SK-N-SH (cell line): ENCODE measurements around the gene ZNF768. TPM values are rescaled to one million over a fixed set of nuclear protein-coding genes. Genes with fewer than 3 reads are reported as not detected.

ENCODE experiments used
- CTCF ChIA-PET: fragments of 300-600, 350-600 bp; formaldehyde crosslinking; extraction: SDS; loops from one replicate; lab custom pipeline; 2021; lab: Yijun Ruan, JAX
- POLR2A ChIA-PET: fragments of 350-600 bp; sonication (Branson Sonifier 250); formaldehyde crosslinking; extraction: SDS; loops from one replicate; lab custom pipeline; 2020; ENCODE audit warnings: antibody characterized with exemption, inconsistent platforms; lab: Yijun Ruan, JAX
- DNase-seq: peaks from one replicate; pipeline ENCODE4 v3.0.0; 2012
- H2AFZ ChIP-seq: fragments of 200-600 bp; sonication (generic); 2 replicates; pipeline ENCODE4 v1.8.1; 2016; ENCODE audit warnings: antibody characterized with exemption, mild to moderate bottlenecking, low read depth
- H3F3A ChIP-seq: fragments of 200-600 bp; sonication (generic); replicated peaks from 2 replicates; pipeline ENCODE3; 2016; ENCODE audit warnings: antibody characterized with exemption, mild to moderate bottlenecking; ENCODE audit not compliant: insufficient read depth
- H3K27ac ChIP-seq, 2 experiments: fragments of 200-500 bp in 1 of 2; fragments of 200-600 bp in 1 of 2; sonication (Bioruptor generic) in 1 of 2; sonication (generic), shearing (Covaris generic) in 1 of 2; 2 replicates each; pipeline versions ENCODE4 v1.5.1 to v1.6.1; 2014 to 2016; ENCODE audit warnings: low read depth in 2 of 2, inconsistent platforms in 1 of 2, low read length in 1 of 2, mild to moderate bottlenecking in 1 of 2, mixed read lengths in 1 of 2
- H3K27me3 ChIP-seq: fragments of 200-600 bp; sonication (generic), shearing (Covaris generic); 2 replicates; pipeline ENCODE4 v1.6.1; 2016; ENCODE audit warnings: mixed run types; ENCODE audit not compliant: insufficient read depth
- H3K36me3 ChIP-seq, 2 experiments: fragments of 200-500 bp in 1 of 2; fragments of 200-600 bp in 1 of 2; sonication (Bioruptor generic) in 1 of 2; sonication (generic) in 1 of 2; replicated peaks in 1 of 2; 2 replicates each; pipeline versions ENCODE3 to v1.5.1; 2014 to 2016; ENCODE audit warnings: low read length in 1 of 2, mild to moderate bottlenecking in 1 of 2; ENCODE audit not compliant: insufficient read depth in 2 of 2, control insufficient read depth in 1 of 2
- H3K4me1 ChIP-seq, 2 experiments: fragments of 200-500 bp in 1 of 2; fragments of 200-600 bp in 1 of 2; sonication (Bioruptor generic) in 1 of 2; sonication (generic), shearing (Covaris generic) in 1 of 2; 2 replicates each; pipeline versions ENCODE4 v1.5.1 to v1.6.1; 2014 to 2016; ENCODE audit warnings: low read depth in 1 of 2, low read length in 1 of 2, mixed run types in 1 of 2; ENCODE audit not compliant: insufficient read depth in 2 of 2, control insufficient read depth in 1 of 2
- H3K4me2 ChIP-seq: fragments of 200-600 bp; sonication (generic), shearing (Covaris generic); 2 replicates; pipeline ENCODE4 v1.6.1; 2017; ENCODE audit warnings: mixed run types
- H3K4me3 ChIP-seq, 2 experiments: fragments of 200-500 bp in 1 of 2; fragments of 200-600 bp in 1 of 2; sonication (Bioruptor generic) in 1 of 2; sonication (generic), shearing (Covaris generic) in 1 of 2; 2 replicates each; pipeline versions ENCODE4 v1.5.1 to v1.8.1; 2014 to 2016; ENCODE audit warnings: low read depth in 2 of 2, inconsistent platforms in 1 of 2, low read length in 1 of 2, mild to moderate bottlenecking in 1 of 2, mixed read lengths in 1 of 2, moderate library complexity in 1 of 2
- H3K79me2 ChIP-seq: fragments of 200-600 bp; sonication (generic); 2 replicates; pipeline ENCODE4 v1.8.1; 2017; ENCODE audit warnings: mild to moderate bottlenecking; ENCODE audit not compliant: insufficient read depth
- H3K9ac ChIP-seq: fragments of 200-600 bp; sonication (generic); 2 replicates; pipeline ENCODE4 v1.6.1; 2017; ENCODE audit warnings: mixed run types
- H3K9me2 ChIP-seq: fragments of 200-600 bp; sonication (generic); 2 replicates; pipeline ENCODE4 v1.6.1; 2017; ENCODE audit warnings: mixed run types
- H3K9me3 ChIP-seq: fragments of 200-600 bp; sonication (generic); 2 replicates; pipeline ENCODE4 v1.6.1; 2017; ENCODE audit warnings: mixed run types, mild to moderate bottlenecking, moderate library complexity
- H4K20me1 ChIP-seq: fragments of 200-600 bp; sonication (generic); 2 replicates; pipeline ENCODE4 v1.6.1; 2017; ENCODE audit warnings: mild to moderate bottlenecking, mixed run types; ENCODE audit not compliant: insufficient read depth
- EZH2phosphoT487 ChIP-seq: fragments of 200-600 bp; sonication (generic); IDR thresholded peaks from 2 replicates; pipeline ENCODE4 v1.6.1; 2017; ENCODE audit warnings: low read depth, mixed run types, mild to moderate bottlenecking, antibody characterized with exemption, moderate library complexity, borderline replicate concordance
- NRF1 ChIP-seq: IDR thresholded peaks from 2 replicates; pipeline ENCODE4 v1.6.1; 2012; ENCODE audit warnings: low read depth, mild to moderate bottlenecking, low read length
- REST ChIP-seq: IDR thresholded peaks from 2 replicates; pipeline ENCODE4 v1.6.1; 2012; ENCODE audit warnings: mild to moderate bottlenecking, low read depth, low read length, moderate library complexity
- SMC3 ChIP-seq: IDR thresholded peaks from 2 replicates; pipeline ENCODE4 v1.6.1; 2012; ENCODE audit warnings: low read depth, low read length, improper control_type of control experiment
- ZBTB33 ChIP-seq: IDR thresholded peaks from 2 replicates; pipeline ENCODE4 v1.4.0; 2012; ENCODE audit warnings: low read depth, borderline replicate concordance
- WGBS: methylation state at CpG from one replicate; pipeline ENCODE4 v1.1.6; 2017; ENCODE audit warnings: low lambda C conversion rate; 5-methylcytosine and 5-hydroxymethylcytosine counted together
- polyA plus RNA-seq, 3 experiments: library from polyadenylated mRNA; depleted of rRNA; stranded (reverse); fragments of >200 nt; gene quantifications; 2 replicates each; pipeline ENCODE4 v1.2.3, GENCODE V29; 2012
- small RNA-seq, 7 experiments: library from RNA; depleted of rRNA; stranded (forward); fragments of <200 nt; gene quantifications; one replicate each; pipeline ENCODE3, GENCODE V24; 2012
- TF ChIP-seq, protein P1 (sequence below): fragments of 200-600 bp; sonication (generic); IDR thresholded peaks from 2 replicates; pipeline ENCODE4 v1.6.1; 2017; ENCODE audit warnings: antibody characterized with exemption, mild to moderate bottlenecking, moderate library complexity

Gene ZNF768
- polyA plus RNA-seq, 1 of the 3 experiments (the other 2 are of a cell fraction): 26.0 TPM

DNA sequence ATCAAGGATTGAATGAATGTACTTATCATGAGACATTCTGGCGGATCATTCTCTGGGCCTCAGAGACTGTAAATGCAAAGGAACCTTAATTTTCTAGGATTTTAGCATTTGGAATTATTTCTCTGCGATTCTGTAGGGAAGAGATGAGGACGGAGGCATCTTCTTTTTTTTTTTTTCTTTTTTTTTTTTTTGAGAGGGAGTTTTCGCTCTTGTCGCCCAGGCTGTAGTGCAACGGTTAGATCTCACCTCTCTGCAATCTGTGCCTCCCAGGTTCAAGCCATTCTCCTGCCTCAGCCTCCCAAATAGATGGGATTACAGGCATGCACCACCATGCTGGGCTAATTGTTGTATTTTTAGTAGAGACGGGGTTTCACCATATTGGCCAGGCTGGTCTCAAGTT, 51.7 kb downstream of the ZNF768 start:
- Histone ChIP-seq H4K20me1 (no peaks in the 10 kb centered on the region), H3K9ac (no peak overlapping the region), H3K79me2 (no peaks in the 10 kb centered on the region), H3K9me3 (no peaks in the 10 kb centered on the region), H3K4me3 (no peak overlapping the region), H3K27me3 (peaks cover 5% of the 10 kb centered on the region; the same call in 1 of the 2 replicates), H3K4me2 (no peak overlapping the region), H3K27ac (no peak overlapping the region), H3F3A (no peaks in the 10 kb centered on the region), H2AFZ (no peak overlapping the region), H3K9me2 (no peaks in the 10 kb centered on the region), H3K36me3 (no peaks in the 10 kb centered on the region), H3K4me1 (no peaks in the 10 kb centered on the region)
- 83% methylated on average over 7 of the region's 7 CpGs for WGBS
- DNase-seq: no peak
- CTCF ChIA-PET: no interaction called here
- TF ChIP-seq ZBTB33: no peak
- POLR2A ChIA-PET: interaction anchor here (1.6 kb wide), 1 partner anchor 50 kb away, joined by 4 read pairs; no protein-coding TSS in a partner anchor

GRCh38 chr16:30474074-30474452, 52.3 kb downstream of the ZNF768 start:
- H2AFZ ChIP-seq: no peak overlapping the region

More at GRCh38 chr16:30474074-30474452, 52.3 kb downstream of the ZNF768 start:
- Histone ChIP-seq H3K27me3 (peaks cover 5% of the 10 kb centered on the region; the same call in 1 of the 2 replicates), H4K20me1 (no peaks in the 10 kb centered on the region), H3K4me3 (no peak overlapping the region), H3K36me3 (no peaks in the 10 kb centered on the region), H3K9ac (no peak overlapping the region), H3F3A (no peaks in the 10 kb centered on the region), H3K79me2 (no peaks in the 10 kb centered on the region), H3K9me2 (no peaks in the 10 kb centered on the region), H3K4me2 (no peak overlapping the region), H3K9me3 (no peaks in the 10 kb centered on the region), H3K4me1 (no peaks in the 10 kb centered on the region), H3K27ac (no peak overlapping the region)
- ChIA-PET POLR2A (interaction anchor here (1.6 kb wide), 1 partner anchor 51 kb away, joined by 4 read pairs; no protein-coding TSS in a partner anchor), CTCF (no interaction called here)
- DNase-seq: no peak
- no peak for TF ChIP-seq NRF1
- TF ChIP-seq REST: no peak
- TF ChIP-seq EZH2phosphoT487: no peak
- TF ChIP-seq SMC3: no peak
- TF ChIP-seq, protein P1, sequence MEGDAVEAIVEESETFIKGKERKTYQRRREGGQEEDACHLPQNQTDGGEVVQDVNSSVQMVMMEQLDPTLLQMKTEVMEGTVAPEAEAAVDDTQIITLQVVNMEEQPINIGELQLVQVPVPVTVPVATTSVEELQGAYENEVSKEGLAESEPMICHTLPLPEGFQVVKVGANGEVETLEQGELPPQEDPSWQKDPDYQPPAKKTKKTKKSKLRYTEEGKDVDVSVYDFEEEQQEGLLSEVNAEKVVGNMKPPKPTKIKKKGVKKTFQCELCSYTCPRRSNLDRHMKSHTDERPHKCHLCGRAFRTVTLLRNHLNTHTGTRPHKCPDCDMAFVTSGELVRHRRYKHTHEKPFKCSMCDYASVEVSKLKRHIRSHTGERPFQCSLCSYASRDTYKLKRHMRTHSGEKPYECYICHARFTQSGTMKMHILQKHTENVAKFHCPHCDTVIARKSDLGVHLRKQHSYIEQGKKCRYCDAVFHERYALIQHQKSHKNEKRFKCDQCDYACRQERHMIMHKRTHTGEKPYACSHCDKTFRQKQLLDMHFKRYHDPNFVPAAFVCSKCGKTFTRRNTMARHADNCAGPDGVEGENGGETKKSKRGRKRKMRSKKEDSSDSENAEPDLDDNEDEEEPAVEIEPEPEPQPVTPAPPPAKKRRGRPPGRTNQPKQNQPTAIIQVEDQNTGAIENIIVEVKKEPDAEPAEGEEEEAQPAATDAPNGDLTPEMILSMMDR: no peak
- WGBS: 67% methylated on average over 20 of the region's 35 CpGs

Small RNA genes lying within 50 kb of the gene (small RNA-seq; reads per million reads assigned to genes)
- 0 reads per million in 7 experiments for gene MIR4518
- 0 to 5.2 (median 0.48) reads per million in 7 experiments for gene RNU7-61P

Other genes starting within 250 kb of the ZNF768 start
- 80.8 and 85.3 TPM in 2 replicates for gene CD2BP2, start 171.3 kb downstream of the ZNF768 start, polyA plus RNA-seq (2012; rRNA removed)
- 15.7 and 20.5 TPM in 2 replicates for gene TBC1D10B, start 156.1 kb downstream of the ZNF768 start, polyA plus RNA-seq (2012; rRNA removed)
- gene MYL11, start 151.8 kb downstream of the ZNF768 start, polyA plus RNA-seq (2012; rRNA removed): 0.23 TPM in 1 of 2 replicates, not detected in the other
- 0.13 and 0.25 TPM in 2 replicates for gene SEPTIN1, start 144.0 kb downstream of the ZNF768 start, polyA plus RNA-seq (2012; rRNA removed)
- gene ZNF48, start 131.1 kb downstream of the ZNF768 start, polyA plus RNA-seq (2012; rRNA removed): 7.9 and 8.8 TPM in 2 replicates
- gene ZNF771, start 119.0 kb downstream of the ZNF768 start, polyA plus RNA-seq (2012; rRNA removed): 20.4 and 21.7 TPM in 2 replicates
- 78.9 and 79.2 TPM in 2 replicates for gene DCTPP1, start 96.5 kb downstream of the ZNF768 start, polyA plus RNA-seq (2012; rRNA removed)
- 30.8 and 36.3 TPM in 2 replicates for gene SEPHS2, start 80.7 kb downstream of the ZNF768 start, polyA plus RNA-seq (2012; rRNA removed)
- gene ITGAL, start 53.8 kb downstream of the ZNF768 start, polyA plus RNA-seq (2012; rRNA removed): 0.12 and 0.28 TPM in 2 replicates
- 5.6 and 5.8 TPM in 2 replicates for gene ZNF747, start 8.3 kb upstream of the ZNF768 start, polyA plus RNA-seq (2012; rRNA removed)
- 2.8 and 3.4 TPM in 2 replicates for gene ZNF764, start 31.8 kb upstream of the ZNF768 start, polyA plus RNA-seq (2012; rRNA removed)
- gene ZNF688, start 45.1 kb upstream of the ZNF768 start, polyA plus RNA-seq (2012; rRNA removed): 9.1 and 13.4 TPM in 2 replicates
- gene ZNF785, start 59.1 kb upstream of the ZNF768 start, polyA plus RNA-seq (2012; rRNA removed): 8.8 and 10.6 TPM in 2 replicates
- gene ZNF689, start 83.8 kb upstream of the ZNF768 start, polyA plus RNA-seq (2012; rRNA removed): 2.9 and 3.4 TPM in 2 replicates
- 7.5 and 13.5 TPM in 2 replicates for gene PRR14, start 124.4 kb upstream of the ZNF768 start, polyA plus RNA-seq (2012; rRNA removed)
- gene FBRS, start 131.9 kb upstream of the ZNF768 start, polyA plus RNA-seq (2012; rRNA removed): 9.6 and 11.5 TPM in 2 replicates
- gene SRCAP, start 172.6 kb upstream of the ZNF768 start, polyA plus RNA-seq (2012; rRNA removed): 3.7 and 5.6 TPM in 2 replicates
- 45.8 and 54.2 TPM in 2 replicates for gene PHKG2, start 221.9 kb upstream of the ZNF768 start, polyA plus RNA-seq (2012; rRNA removed)
- 28.4 and 36.5 TPM in 2 replicates for gene CFAP119, start 235.5 kb upstream of the ZNF768 start, polyA plus RNA-seq (2012; rRNA removed)
- 49.8 and 57.3 TPM in 2 replicates for gene RNF40, start 235.8 kb upstream of the ZNF768 start, polyA plus RNA-seq (2012; rRNA removed)